HK-2 (cell line): ENCODE measurements around the gene ZNF646.
A peak's percentile ranks its signal among the peaks of the same experiment; 100 is the strongest.

Experiments
- DNase-seq: peaks from one replicate; pipeline ENCODE4 v3.0.0-alpha.2; 2018; ENCODE audit not compliant: unreplicated experiment

ZNF646 gene

GRCh38 chr16:31108035-31108793, 34.0 kb downstream of the ZNF646 start, which contains the start of gene BCKDK:
Gene BCKDK (plus strand): TSS chr16:31108386. CDS start chr16:31109224, 838 bp downstream.
- DNase-seq, result peak; percentile 87

- no peak for DNase-seq
Measured at GRCh38 chr16:31108794-31109558, 34.8 kb downstream of the ZNF646 start.

- DNase-seq, result no peak
Measured at GRCh38 chr16:31109622-31110021, 35.4 kb downstream of the ZNF646 start.

- no peak for DNase-seq
Measured at GRCh38 chr16:31110106-31111034, 36.1 kb downstream of the ZNF646 start.

GRCh38 chr16:31111881-31112466, 37.8 kb downstream of the ZNF646 start:
- no peak for DNase-seq

GRCh38 chr16:31112711-31113110, 38.5 kb downstream of the ZNF646 start:
- no peak for DNase-seq

GRCh38 chr16:31113121-31114120, 39.2 kb downstream of the ZNF646 start:
- DNase-seq, result peak; percentile 71

- DNase-seq, result no peak
Measured at GRCh38 chr16:31114468-31114867, 40.2 kb downstream of the ZNF646 start.

- DNase-seq, result peak; percentile 99
Measured at GRCh38 chr16:31117384-31118222, 43.4 kb downstream of the ZNF646 start, which contains the start of gene KAT8. Gene KAT8 (plus strand): TSS chr16:31117664. CDS start chr16:31117682, 18 bp downstream.

- DNase-seq, result no peak
Measured at GRCh38 chr16:31118223-31119155, 44.3 kb downstream of the ZNF646 start.

GRCh38 chr16:31120129-31120528, 45.9 kb downstream of the ZNF646 start:
- DNase-seq, result no peak

GRCh38 chr16:31125844-31126243, 51.6 kb downstream of the ZNF646 start:
- DNase-seq, result no peak

- no peak for DNase-seq
Measured at GRCh38 chr16:31127182-31127581, 53.0 kb downstream of the ZNF646 start.

- DNase-seq, result no peak
Measured at GRCh38 chr16:31128711-31129567, 54.7 kb downstream of the ZNF646 start.

GRCh38 chr16:31129568-31130335, 55.5 kb downstream of the ZNF646 start:
- no peak for DNase-seq

GRCh38 chr16:31130336-31130891, 56.2 kb downstream of the ZNF646 start:
- DNase-seq, result no peak
